Activated CD4-positive, alpha-beta T cell treated with anti-CD3 and anti-CD28 coated beads, Interleukin-2, amount 10 ng/mL, durations not matched to agents 24 days and 14 days (primary cell): ENCODE data around the gene TIMM50. TPM values are rescaled to one million over a fixed set of nuclear protein-coding genes. Genes with fewer than 3 reads are reported as not detected.
A peak's percentile ranks its signal among the peaks of the same experiment; 100 is the strongest.

Experiments used
- DNase-seq: peaks from one replicate; pipeline ENCODE4 v3.0.0; 2022
- H3K27ac Mint-ChIP-seq: one replicate; pipeline ENCODE4 v1.8.0; 2022; ENCODE audit warnings: mild to moderate bottlenecking, mixed read lengths
- H3K27me3 Mint-ChIP-seq: one replicate; pipeline ENCODE4 v1.8.0; 2022; ENCODE audit warnings: mixed read lengths
- H3K36me3 Mint-ChIP-seq: one replicate; pipeline ENCODE4 v1.8.0; 2022; ENCODE audit warnings: low read depth, mild to moderate bottlenecking, mixed read lengths
- H3K4me1 Mint-ChIP-seq: one replicate; pipeline ENCODE4 v1.8.0; 2021; ENCODE audit warnings: mixed read lengths
- H3K4me3 Mint-ChIP-seq: one replicate; pipeline ENCODE4 v1.8.0; 2022; ENCODE audit warnings: mild to moderate bottlenecking, moderate library complexity, mixed read lengths
- H3K9me3 Mint-ChIP-seq: one replicate; pipeline ENCODE4 v1.8.0; 2021; ENCODE audit warnings: mixed read lengths
- intact Hi-C: fragments of 100-400 bp; cut with micrococcal nuclease; formaldehyde crosslinking; loops from one replicate; pipeline ENCODE4 v1.15.1; 2023
- total RNA-seq: library from RNA; stranded (reverse); gene quantifications from 2 replicates; pipeline ENCODE4 v1.2.3, GENCODE V29; 2022

Gene TIMM50
- total RNA-seq, 1 donor from 2014 or later: 141 TPM

GRCh38 chr19:39539518-39540332 is 59.1 kb downstream of the TIMM50 start, which contains the start of gene EID2:
Gene EID2, minus strand, starts transcription at chr19:39540161. Its CDS starts 82 bp downstream, at chr19:39540079.
- peaks cover 3% of the 10 kb centered on the region for H3K27me3 Mint-ChIP-seq
- H3K4me1 Mint-ChIP-seq: peaks cover 42% of the 10 kb centered on the region
- intact Hi-C loops: loop anchor here (5.0 kb wide), 1 partner anchor 138 kb away; no protein-coding TSS in a partner anchor
- peak; percentile 98 for DNase-seq
- H3K9me3 Mint-ChIP-seq: no peaks in the 10 kb centered on the region
- H3K4me3 Mint-ChIP-seq: peak within 1 kb of the TSS; percentile 91
- H3K27ac Mint-ChIP-seq: peak within 1 kb of the TSS; percentile 96
- peaks cover 19% of the 10 kb centered on the region for H3K36me3 Mint-ChIP-seq

DNA sequence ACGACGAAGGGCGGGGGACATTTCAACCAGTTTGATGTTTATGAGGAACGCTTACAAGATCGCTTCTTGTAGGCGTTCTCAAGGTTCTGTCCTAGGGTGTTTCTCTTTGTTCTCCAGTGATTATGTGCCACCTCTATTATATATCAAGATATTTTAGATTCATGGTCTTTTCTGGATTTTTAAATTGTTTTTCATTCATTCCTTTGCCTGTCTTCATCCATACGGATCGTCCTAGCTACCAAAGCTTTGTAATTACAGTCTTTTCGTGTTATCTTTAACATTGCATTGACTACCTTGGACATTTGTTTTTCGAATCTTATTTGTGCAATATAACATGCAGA is 59.7 kb downstream of the TIMM50 start:
- H3K36me3 Mint-ChIP-seq: peaks cover 19% of the 10 kb centered on the region
- no peaks in the 10 kb centered on the region for H3K9me3 Mint-ChIP-seq
- peaks cover 45% of the 10 kb centered on the region for H3K4me1 Mint-ChIP-seq
- DNase-seq: no peak
- peaks cover 3% of the 10 kb centered on the region for H3K27me3 Mint-ChIP-seq
- H3K4me3 Mint-ChIP-seq: peak overlapping the region; percentile 91
- intact Hi-C loops: loop anchor here (5.0 kb wide), 1 partner anchor 137 kb away; no protein-coding TSS in a partner anchor
- H3K27ac Mint-ChIP-seq: peak overlapping the region; percentile 96

Other genes with a start within 250 kb of the TIMM50 start
- gene IFNL3, start 235.8 kb upstream of the TIMM50 start, total RNA-seq: not detected in 2 replicates
- not detected in 2 replicates for gene IFNL4, start 232.0 kb upstream of the TIMM50 start, total RNA-seq
- gene IFNL2, start 212.4 kb upstream of the TIMM50 start, total RNA-seq: not detected in 2 replicates
- not detected in 2 replicates for gene IFNL1, start 184.4 kb upstream of the TIMM50 start, total RNA-seq
- gene LRFN1, start 160.0 kb upstream of the TIMM50 start, total RNA-seq: 5.0 and 5.2 TPM in 2 replicates
- gene GMFG, start 144.8 kb upstream of the TIMM50 start, total RNA-seq: 328 and 330 TPM in 2 replicates
- gene SAMD4B, start 138.4 kb upstream of the TIMM50 start, total RNA-seq: 68.9 and 71.4 TPM in 2 replicates
- 47.1 and 50.6 TPM in 2 replicates for gene PAF1, start 89.7 kb upstream of the TIMM50 start, total RNA-seq
- gene MED29, start 89.5 kb upstream of the TIMM50 start, total RNA-seq: 36.0 and 38.7 TPM in 2 replicates
- gene ZFP36, start 74.0 kb upstream of the TIMM50 start, total RNA-seq: 35.7 and 39.9 TPM in 2 replicates
- gene PLEKHG2, start 68.2 kb upstream of the TIMM50 start, total RNA-seq: 42.0 and 46.1 TPM in 2 replicates
- gene RPS16, start 44.9 kb upstream of the TIMM50 start, total RNA-seq: 2,597 and 2,671 TPM in 2 replicates
- gene SUPT5H, start 35.3 kb upstream of the TIMM50 start, total RNA-seq: 186 and 187 TPM in 2 replicates
- 2.2 TPM in 2 replicates for gene DLL3, start 18.1 kb downstream of the TIMM50 start, total RNA-seq
- gene SELENOV, start 34.3 kb downstream of the TIMM50 start, total RNA-seq: not detected in 2 replicates
- gene EID2B, start 52.0 kb downstream of the TIMM50 start, total RNA-seq: 3.4 and 3.6 TPM in 2 replicates
- 17.2 and 17.6 TPM in 2 replicates for gene EID2, start 59.3 kb downstream of the TIMM50 start, total RNA-seq
- gene LGALS13, start 121.7 kb downstream of the TIMM50 start, total RNA-seq: not detected in 2 replicates
- not detected in 2 replicates for gene LGALS16, start 175.1 kb downstream of the TIMM50 start, total RNA-seq
- not detected in 2 replicates for gene LGALS14, start 223.6 kb downstream of the TIMM50 start, total RNA-seq